Activated B cell treated with CpG ODN at 0.5 μM for 24 hours (primary cell): ENCODE data around the gene CEMIP. TPM values are rescaled to one million over a fixed set of nuclear protein-coding genes. Genes with fewer than 3 reads are reported as not detected.

Source experiments
- ATAC-seq: fragments of 200-7000 bp; cut with Tn5 transposase; one replicate; pipeline ENCODE4 v1.10.0; 2021; ENCODE audit warnings: low read depth, mild to moderate bottlenecking, moderate library complexity
- CTCF ChIA-PET: fragments of 350-600 bp; sonication (Branson Sonifier 250); formaldehyde crosslinking; loops from one replicate; lab custom pipeline; 2021; ENCODE audit warnings: antibody characterized with exemption; lab: Charles Lee
- POLR2A ChIA-PET: fragments of 350-600 bp; sonication (Branson Sonifier 250); formaldehyde crosslinking; loops from one replicate; lab custom pipeline; 2021; ENCODE audit warnings: antibody characterized with exemption; lab: Charles Lee
- DNase-seq: peaks from one replicate; pipeline ENCODE4 v3.0.0; 2022
- H3K27ac Mint-ChIP-seq: one replicate; pipeline ENCODE4 v1.8.0; 2020; ENCODE audit warnings: mixed read lengths
- H3K27me3 Mint-ChIP-seq: one replicate; pipeline ENCODE4 v1.8.0; 2021; ENCODE audit warnings: mixed read lengths
- H3K36me3 Mint-ChIP-seq: one replicate; pipeline ENCODE4 v1.8.0; 2021; ENCODE audit warnings: low read depth, mixed read lengths
- H3K4me1 Mint-ChIP-seq: one replicate; pipeline ENCODE4 v1.8.0; 2021; ENCODE audit warnings: mixed read lengths
- H3K4me3 Mint-ChIP-seq: one replicate; pipeline ENCODE4 v1.8.0; 2020; ENCODE audit warnings: mild to moderate bottlenecking, mixed read lengths
- H3K9me3 Mint-ChIP-seq: one replicate; pipeline ENCODE4 v1.8.0; 2020; ENCODE audit warnings: mixed read lengths
- CTCF ChIP-seq: fragments of 200-600 bp; IDR thresholded peaks from one replicate; pipeline ENCODE4 v1.8.0; 2022; ENCODE audit warnings: antibody characterized with exemption, mild to moderate bottlenecking
- intact Hi-C: fragments of 100-400 bp; cut with micrococcal nuclease; formaldehyde crosslinking; loops from one replicate; pipeline ENCODE4 v1.15.1; 2024
- total RNA-seq: library from RNA; stranded (reverse); gene quantifications from 2 replicates; pipeline ENCODE4 v1.2.3, GENCODE V29; 2022

The CEMIP gene
- total RNA-seq, 1 donor from 2014 or later, result not detected

- DNase-seq (no peak), ATAC-seq (no peak)
- no peak for TF ChIP-seq CTCF
- Mint-ChIP-seq H3K4me1 (peaks cover under 1% of the 10 kb centered on the region), H3K9me3 (no peaks in the 10 kb centered on the region), H3K36me3 (no peaks in the 10 kb centered on the region), H3K27me3 (peaks cover 10% of the 10 kb centered on the region), H3K4me3 (no peak overlapping the region), H3K27ac (no peak overlapping the region)
- intact Hi-C loops, result no loop called here
- POLR2A ChIA-PET, result no interaction called here
- CTCF ChIA-PET, result no interaction called here
Observed at GRCh38 chr15:80816936-80817335, 37.8 kb downstream of the CEMIP start.

GRCh38 chr15:80817901-80818300 is 38.7 kb downstream of the CEMIP start:
- TF ChIP-seq CTCF, result no peak
- DNase-seq, result no peak
- no peak overlapping the region for H3K4me3 Mint-ChIP-seq
- no peaks in the 10 kb centered on the region for H3K36me3 Mint-ChIP-seq
- intact Hi-C loops, result no loop called here
- ChIA-PET POLR2A (no interaction called here), CTCF (no interaction called here)
- H3K9me3 Mint-ChIP-seq, result no peaks in the 10 kb centered on the region
- H3K27me3 Mint-ChIP-seq, result peaks cover 10% of the 10 kb centered on the region
- ATAC-seq, result no peak
- H3K27ac Mint-ChIP-seq, result no peak overlapping the region
- H3K4me1 Mint-ChIP-seq, result peaks cover 10% of the 10 kb centered on the region

GRCh38 chr15:80819001-80819400 is 39.8 kb downstream of the CEMIP start:
- no peaks in the 10 kb centered on the region for H3K9me3 Mint-ChIP-seq
- H3K27me3 Mint-ChIP-seq, result peaks cover 10% of the 10 kb centered on the region
- no peak for ATAC-seq

GRCh38 chr15:80820092-80820491 is 40.9 kb downstream of the CEMIP start:
- Mint-ChIP-seq H3K27me3 (peaks cover 10% of the 10 kb centered on the region), H3K27ac (no peak overlapping the region), H3K4me3 (no peak overlapping the region), H3K9me3 (no peaks in the 10 kb centered on the region), H3K36me3 (no peaks in the 10 kb centered on the region), H3K4me1 (peaks cover 27% of the 10 kb centered on the region)
- no peak for ATAC-seq
- TF ChIP-seq CTCF, result no peak
- ChIA-PET POLR2A (no interaction called here), CTCF (no interaction called here)
- DNase-seq, result no peak
- intact Hi-C loops, result no loop called here

More at GRCh38 chr15:80819001-80819400, 39.8 kb downstream of the CEMIP start:
- H3K36me3 Mint-ChIP-seq, result no peaks in the 10 kb centered on the region
- H3K4me3 Mint-ChIP-seq, result no peak overlapping the region
- peaks cover 21% of the 10 kb centered on the region for H3K4me1 Mint-ChIP-seq
- DNase-seq, result no peak
- no peak overlapping the region for H3K27ac Mint-ChIP-seq
- intact Hi-C loops, result no loop called here
- CTCF ChIA-PET, result interaction anchor here (0.6 kb wide), 1 partner anchor 363 kb away, joined by 3 read pairs; no protein-coding TSS in a partner anchor
- POLR2A ChIA-PET, result no interaction called here
- TF ChIP-seq CTCF, result no peak

GRCh38 chr15:80822256-80822655 is 43.1 kb downstream of the CEMIP start:
- H3K27me3 Mint-ChIP-seq, result peaks cover 10% of the 10 kb centered on the region
- H3K27ac Mint-ChIP-seq, result no peak overlapping the region
- intact Hi-C loops, result no loop called here
- CTCF ChIA-PET, result no interaction called here
- no peak overlapping the region for H3K4me3 Mint-ChIP-seq
- no peaks in the 10 kb centered on the region for H3K36me3 Mint-ChIP-seq
- POLR2A ChIA-PET, result no interaction called here
- no peak for TF ChIP-seq CTCF
- no peaks in the 10 kb centered on the region for H3K9me3 Mint-ChIP-seq
- ATAC-seq, result no peak
- H3K4me1 Mint-ChIP-seq, result peaks cover 27% of the 10 kb centered on the region
- no peak for DNase-seq
